HUES6 (cell line): ENCODE data around the gene DIS3L2.
"Not testable (repeated sequence)": the region's sequence is repeated elsewhere in the genome, so short reads cannot be mapped to it uniquely, and the experiment has no call there.

Experiments used
- H3K27ac ChIP-seq: 2 replicates; pipeline ENCODE4 v1.7.0; 2013; ENCODE audit warnings: low read depth, mild to moderate bottlenecking, low read length, inconsistent platforms
- H3K27me3 ChIP-seq: 2 replicates; pipeline ENCODE4 v1.6.1; 2013; ENCODE audit warnings: low read length; ENCODE audit not compliant: control insufficient read depth, insufficient read depth
- H3K36me3 ChIP-seq: 2 replicates; pipeline ENCODE4 v1.6.1; 2013; ENCODE audit warnings: low read length; ENCODE audit not compliant: control insufficient read depth, insufficient read depth
- H3K4me1 ChIP-seq: 2 replicates; pipeline ENCODE4 v1.6.1; 2013; ENCODE audit warnings: low read length; ENCODE audit not compliant: control insufficient read depth, insufficient read depth
- H3K4me3 ChIP-seq: 2 replicates; pipeline ENCODE4 v1.5.1; 2013; ENCODE audit warnings: low read depth, low read length
- H3K9ac ChIP-seq: one replicate; pipeline ENCODE4 v1.6.1; 2013; ENCODE audit warnings: mild to moderate bottlenecking, low read length
- H3K9me3 ChIP-seq: 2 replicates; pipeline ENCODE4 v1.6.1; 2013; ENCODE audit warnings: low read depth, low read length; ENCODE audit not compliant: control insufficient read depth, insufficient read depth

The DIS3L2 gene

DNA sequence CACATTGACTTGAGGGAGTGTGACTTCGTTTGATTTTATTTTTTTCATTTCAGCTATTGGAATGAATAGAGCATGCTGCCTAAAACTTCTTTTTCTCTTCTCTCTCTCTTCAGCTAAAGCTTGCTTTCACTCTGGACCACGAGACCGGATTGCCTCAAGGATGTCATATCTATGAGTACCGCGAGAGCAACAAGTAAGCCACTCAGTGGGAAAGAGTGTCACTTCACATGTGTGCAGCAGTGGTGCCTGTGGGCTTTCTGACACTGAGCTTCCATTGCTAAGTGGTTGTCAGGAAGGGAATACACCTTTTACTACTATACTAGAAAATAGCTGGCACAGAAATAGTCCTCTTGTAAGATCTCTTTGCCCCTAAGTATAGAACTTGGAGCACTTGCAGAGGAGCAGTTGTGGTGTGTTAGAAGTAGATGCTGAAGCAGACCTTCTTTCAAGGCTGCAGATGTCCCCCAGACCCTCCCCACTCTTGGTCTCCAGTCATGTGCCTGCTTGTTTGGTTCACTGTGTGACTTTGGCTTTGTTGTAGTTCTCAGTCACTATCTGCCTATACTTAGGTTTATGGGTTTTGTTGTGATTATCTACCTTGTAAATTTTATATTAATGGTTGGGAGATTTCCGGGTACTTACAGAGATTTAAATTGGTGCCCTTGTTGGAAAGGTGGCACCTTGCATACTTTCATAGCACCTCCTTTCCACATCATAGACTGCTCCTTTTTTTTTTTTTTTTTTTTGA lies 338.6 kb downstream of the DIS3L2 start:
- Histone ChIP-seq H3K36me3 (peaks cover 3% of the 10 kb centered on the region; the same call in 1 of the 2 replicates), H3K27me3 (no peaks in the 10 kb centered on the region), H3K9ac (no peak overlapping the region), H3K4me3 (no peak overlapping the region), H3K27ac (no peak overlapping the region), H3K9me3 (no peaks in the 10 kb centered on the region), H3K4me1 (no peaks in the 10 kb centered on the region)

DNA sequence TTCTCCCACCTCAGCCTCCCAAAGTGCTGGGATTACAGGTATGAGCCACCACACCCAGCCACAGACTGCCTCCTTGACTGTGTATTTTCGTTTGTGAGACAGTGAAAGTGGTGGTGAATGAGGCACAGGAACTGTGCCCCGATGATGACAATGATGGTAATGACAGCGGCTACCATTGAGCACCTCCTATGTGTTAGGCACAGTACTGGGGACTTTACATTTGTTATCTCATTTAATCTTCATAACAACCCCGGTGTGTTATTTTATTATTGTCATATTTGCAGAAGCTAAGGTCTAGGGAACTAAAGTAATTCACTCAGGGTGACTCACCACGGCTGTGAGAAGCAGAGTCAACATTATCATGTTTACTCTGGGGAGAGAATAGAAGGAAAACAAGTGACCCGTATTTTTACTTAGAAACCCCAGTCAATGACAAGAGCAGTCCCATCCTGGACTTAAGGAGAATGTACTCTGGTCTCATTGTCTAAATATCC lies 339.4 kb downstream of the DIS3L2 start:
- H3K9ac ChIP-seq, result no peak overlapping the region
- H3K27ac ChIP-seq, result no peak overlapping the region
- no peaks in the 10 kb centered on the region for H3K9me3 ChIP-seq
- H3K27me3 ChIP-seq, result no peaks in the 10 kb centered on the region
- H3K36me3 ChIP-seq, result peaks cover 3% of the 10 kb centered on the region; the same call in 1 of the 2 replicates
- H3K4me3 ChIP-seq, result no peak overlapping the region
- no peaks in the 10 kb centered on the region for H3K4me1 ChIP-seq

DNA sequence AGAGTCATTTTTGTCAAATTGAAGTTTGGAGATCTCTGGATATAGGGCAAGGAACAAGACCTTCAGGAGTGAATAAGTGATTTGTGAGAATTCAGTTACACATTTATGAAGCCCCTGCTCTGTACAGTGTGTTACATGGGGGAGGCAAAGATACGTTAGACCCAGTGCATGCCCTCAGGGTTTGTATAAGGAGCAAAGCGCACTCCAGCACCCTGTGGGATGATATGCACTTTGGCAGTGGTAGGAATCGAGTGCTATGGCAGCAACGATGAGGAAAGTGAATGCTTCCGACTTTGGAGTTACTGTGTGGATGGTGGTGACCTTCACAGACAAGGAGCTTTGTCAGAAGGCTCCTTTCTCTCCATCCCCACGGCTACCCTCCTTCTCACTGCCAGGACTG lies 342.7 kb downstream of the DIS3L2 start:
- H3K27me3 ChIP-seq, result no peaks in the 10 kb centered on the region
- no peak overlapping the region for H3K27ac ChIP-seq
- no peaks in the 10 kb centered on the region for H3K4me1 ChIP-seq
- H3K9ac ChIP-seq, result no peak overlapping the region
- H3K9me3 ChIP-seq, result no peaks in the 10 kb centered on the region
- no peak overlapping the region for H3K4me3 ChIP-seq
- peaks cover 3% of the 10 kb centered on the region; the same call in 1 of the 2 replicates for H3K36me3 ChIP-seq

DNA sequence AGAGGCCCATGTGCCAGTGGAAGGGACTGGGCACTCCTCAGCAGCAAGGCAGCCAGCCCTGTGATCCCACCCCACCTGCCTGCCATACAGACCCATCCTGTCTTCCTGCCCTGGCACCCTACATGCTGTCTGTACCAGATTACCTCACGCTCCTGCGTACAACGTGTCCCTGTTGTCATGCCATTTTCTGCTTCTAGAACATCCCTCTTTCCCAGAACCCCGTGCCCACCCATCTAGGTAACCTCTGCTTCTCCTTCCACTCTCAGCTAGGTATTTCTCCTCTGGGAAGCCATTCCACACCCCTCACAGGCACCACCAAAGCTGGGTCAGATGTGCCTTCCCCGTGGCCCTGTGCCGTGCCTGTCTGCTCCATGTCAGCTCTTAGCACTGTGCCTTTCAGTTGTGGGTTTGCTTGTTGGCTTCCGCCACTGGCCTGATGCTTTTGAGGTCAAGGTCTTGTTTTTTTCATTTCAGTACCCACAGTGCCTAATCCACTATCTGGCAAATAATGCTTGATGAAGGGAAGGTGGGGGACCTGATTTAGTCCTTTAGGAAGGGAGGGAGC lies 345.3 kb downstream of the DIS3L2 start:
- H3K27ac ChIP-seq, result no peak overlapping the region
- H3K4me1 ChIP-seq, result no peaks in the 10 kb centered on the region
- no peak overlapping the region for H3K4me3 ChIP-seq
- H3K9ac ChIP-seq, result no peak overlapping the region
- no peaks in the 10 kb centered on the region for H3K27me3 ChIP-seq
- no peaks in the 10 kb centered on the region for H3K36me3 ChIP-seq
- no peaks in the 10 kb centered on the region for H3K9me3 ChIP-seq

DNA sequence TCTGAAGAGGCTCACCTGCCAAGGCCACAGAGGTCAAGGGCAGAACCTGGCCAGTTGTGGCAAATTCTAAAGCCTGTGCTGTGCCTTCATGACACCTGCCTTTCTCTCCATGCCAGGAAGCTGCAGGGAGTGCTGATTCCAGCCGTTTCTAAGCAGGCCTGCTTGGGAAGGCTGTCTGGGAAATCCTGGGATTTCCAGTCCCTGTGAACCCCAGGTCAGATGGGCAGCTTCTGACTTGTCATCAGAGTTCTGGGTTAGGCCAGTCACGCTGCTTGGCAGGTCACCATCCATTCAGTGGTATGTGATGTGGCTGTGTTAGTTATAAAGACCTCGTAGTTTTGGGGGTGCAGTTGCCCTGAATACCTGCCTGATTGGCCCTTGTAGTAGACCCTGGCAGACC lies 346.3 kb downstream of the DIS3L2 start:
- Histone ChIP-seq H3K9me3 (peaks cover 6% of the 10 kb centered on the region; the same call in 1 of the 2 replicates), H3K27me3 (no peaks in the 10 kb centered on the region), H3K4me1 (no peaks in the 10 kb centered on the region), H3K9ac (no peak overlapping the region), H3K4me3 (no peak overlapping the region), H3K36me3 (no peaks in the 10 kb centered on the region), H3K27ac (no peak overlapping the region)

DNA sequence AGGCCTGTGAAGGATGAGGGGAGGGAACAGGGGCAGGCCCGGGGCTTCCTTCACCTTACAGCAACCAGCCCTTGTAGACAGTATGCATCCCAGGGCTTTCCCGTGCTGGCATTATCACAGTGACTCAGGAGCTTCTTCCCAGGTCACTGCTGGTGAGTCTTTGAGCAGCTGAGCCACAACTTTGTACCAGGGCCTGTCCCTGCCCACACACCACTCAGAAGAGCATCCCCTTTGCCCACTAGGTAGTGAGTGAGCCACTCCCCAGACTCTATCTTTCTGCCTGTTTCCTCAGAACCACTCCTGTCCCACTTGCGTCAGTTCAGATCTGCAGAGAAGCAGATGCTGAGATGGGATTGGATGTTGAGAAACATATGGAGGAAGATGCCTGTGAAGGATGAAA lies 347.5 kb downstream of the DIS3L2 start:
- H3K27me3 ChIP-seq, result no peaks in the 10 kb centered on the region
- H3K4me3 ChIP-seq, result no peak overlapping the region
- no peaks in the 10 kb centered on the region for H3K36me3 ChIP-seq
- no peaks in the 10 kb centered on the region for H3K4me1 ChIP-seq
- no peak overlapping the region for H3K27ac ChIP-seq
- H3K9ac ChIP-seq, result no peak overlapping the region
- H3K9me3 ChIP-seq, result peaks cover 16% of the 10 kb centered on the region

DNA sequence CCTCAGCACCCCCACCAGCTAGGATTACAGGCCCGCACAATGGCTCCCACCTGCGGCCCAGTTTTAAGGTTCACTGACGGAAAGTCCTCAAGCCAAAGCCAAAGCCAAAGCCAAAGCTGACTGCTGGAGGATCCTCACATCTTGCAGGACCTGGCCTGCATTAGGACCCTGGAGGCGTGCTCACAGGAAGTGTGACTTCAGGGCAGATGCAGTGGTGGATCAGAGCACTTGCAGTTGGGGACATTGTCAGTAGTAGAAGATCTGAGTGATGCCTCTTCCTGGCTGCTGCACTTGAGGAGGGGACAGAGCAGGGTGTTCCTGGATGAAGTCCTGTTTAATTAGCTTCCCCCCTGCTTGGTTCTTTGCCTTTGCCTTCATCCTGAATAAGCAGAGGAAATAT lies 348.1 kb downstream of the DIS3L2 start:
- H3K4me1 ChIP-seq, result no peaks in the 10 kb centered on the region
- H3K27ac ChIP-seq, result no peak overlapping the region
- no peak overlapping the region for H3K4me3 ChIP-seq
- no peaks in the 10 kb centered on the region for H3K36me3 ChIP-seq
- H3K9me3 ChIP-seq, result peaks cover 16% of the 10 kb centered on the region
- H3K27me3 ChIP-seq, result no peaks in the 10 kb centered on the region
- H3K9ac ChIP-seq, result no peak overlapping the region

DNA sequence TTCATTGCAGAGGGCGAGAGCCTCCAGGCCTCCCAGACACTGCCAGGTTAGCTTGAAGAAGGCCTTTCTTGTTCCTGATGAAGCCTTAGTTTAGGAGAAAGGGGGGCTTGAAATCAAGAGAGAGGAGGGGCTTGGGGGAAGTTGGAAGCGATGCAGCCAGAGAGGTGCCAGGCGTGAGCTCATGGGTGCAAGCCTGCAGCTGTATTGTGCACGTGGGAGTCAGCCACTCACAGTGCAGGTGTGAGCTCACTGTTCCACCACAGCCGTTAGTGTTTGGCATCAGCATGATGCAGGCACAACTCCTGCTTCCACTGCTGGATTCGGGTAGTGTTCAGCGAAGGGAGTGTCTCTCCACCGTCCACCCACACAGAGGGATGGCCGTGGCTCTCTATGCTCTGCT lies 348.6 kb downstream of the DIS3L2 start:
- Histone ChIP-seq H3K27me3 (no peaks in the 10 kb centered on the region), H3K4me3 (no peak overlapping the region), H3K36me3 (no peaks in the 10 kb centered on the region), H3K27ac (no peak overlapping the region), H3K9ac (no peak overlapping the region), H3K9me3 (peaks cover 16% of the 10 kb centered on the region), H3K4me1 (no peaks in the 10 kb centered on the region)

DNA sequence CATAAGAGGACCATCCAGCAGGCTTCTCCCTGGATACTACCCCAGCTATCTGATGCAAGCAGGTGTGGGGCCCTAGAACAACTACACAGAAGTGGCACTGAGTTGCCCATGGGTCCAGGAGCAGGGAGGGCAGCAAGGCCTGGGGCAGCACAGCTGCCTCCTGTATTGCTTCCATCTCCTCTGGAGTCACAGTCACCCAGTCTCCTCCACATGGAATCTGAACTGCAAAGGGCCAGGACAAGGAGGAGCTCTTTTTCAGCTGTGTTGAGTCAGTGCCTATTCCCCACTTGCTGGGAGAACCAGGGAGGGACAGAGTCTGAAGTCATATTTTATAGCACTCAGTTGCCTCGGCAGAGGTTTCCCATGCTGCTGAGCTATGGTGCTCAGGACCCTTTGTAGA lies 349.2 kb downstream of the DIS3L2 start:
- no peaks in the 10 kb centered on the region for H3K4me1 ChIP-seq
- no peaks in the 10 kb centered on the region for H3K36me3 ChIP-seq
- no peak overlapping the region for H3K4me3 ChIP-seq
- H3K9me3 ChIP-seq, result peaks cover 16% of the 10 kb centered on the region
- no peaks in the 10 kb centered on the region for H3K27me3 ChIP-seq
- H3K9ac ChIP-seq, result no peak overlapping the region
- no peak overlapping the region for H3K27ac ChIP-seq

DNA sequence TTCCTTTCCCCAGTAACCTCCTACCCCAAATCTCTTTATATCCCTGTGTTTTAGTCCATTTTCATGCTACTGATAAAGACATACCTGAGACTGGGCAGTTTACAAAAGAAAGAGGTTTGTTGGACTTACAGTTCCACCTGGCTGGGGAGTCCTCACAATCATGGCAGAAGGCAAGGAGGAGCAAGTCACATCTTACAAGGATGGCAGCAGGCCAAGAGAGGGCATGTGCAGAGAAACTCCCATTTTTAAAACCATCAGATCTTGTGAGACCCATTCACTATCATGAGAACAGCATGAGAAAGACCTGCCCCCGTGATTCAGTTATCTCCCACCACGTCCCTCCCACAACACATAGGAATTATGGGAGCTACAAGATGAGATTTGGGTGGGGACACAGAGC lies 352.1 kb downstream of the DIS3L2 start:
- H3K27ac ChIP-seq, H3K9ac ChIP-seq, H3K4me1 ChIP-seq, H3K36me3 ChIP-seq, H3K4me3 ChIP-seq, H3K27me3 ChIP-seq: not testable (repeated sequence)
- peaks cover 16% of the 10 kb centered on the region for H3K9me3 ChIP-seq

DNA sequence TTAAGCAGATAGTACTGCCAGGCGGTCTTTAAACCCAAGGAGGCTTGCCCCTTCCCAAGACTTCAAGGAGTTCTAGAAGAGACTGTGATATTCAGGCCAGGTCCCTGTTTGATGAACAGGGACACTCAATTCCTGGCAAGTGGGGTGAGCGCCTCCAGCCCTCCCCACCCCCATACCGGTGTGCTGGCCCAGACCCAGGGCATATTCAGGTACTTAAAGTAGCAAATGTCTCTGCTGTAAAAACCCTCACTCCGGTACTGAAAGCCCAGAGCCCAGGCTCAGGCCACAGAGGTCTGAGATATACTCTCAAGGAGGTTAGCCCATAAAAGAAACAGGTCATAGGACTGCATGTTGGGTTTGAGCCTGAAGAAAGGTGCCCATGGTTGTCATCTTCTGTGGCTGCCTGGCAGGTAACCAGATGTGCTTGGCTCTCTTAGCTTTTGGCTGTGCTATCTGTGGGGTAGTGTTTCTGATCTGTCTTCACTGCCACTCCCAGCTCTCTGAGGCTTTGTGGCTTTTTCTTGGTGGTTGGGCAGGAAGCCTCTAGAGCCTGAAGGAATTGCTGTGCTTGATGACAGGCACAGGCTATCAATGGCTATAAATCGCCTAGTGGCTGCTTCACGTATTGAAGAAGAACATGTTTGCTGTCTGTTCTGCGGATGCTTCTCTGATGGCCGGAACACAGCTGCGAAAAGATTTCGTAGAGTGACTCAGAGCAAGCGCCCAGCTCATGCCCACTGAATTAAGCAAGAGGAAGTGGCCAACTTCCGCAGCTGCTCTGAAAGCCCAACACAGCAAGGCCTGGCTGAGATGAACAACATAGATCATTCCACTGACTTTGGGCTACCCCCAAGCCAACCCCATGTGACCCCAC lies 353.8 kb downstream of the DIS3L2 start:
- no peak overlapping the region for H3K4me3 ChIP-seq
- no peaks in the 10 kb centered on the region for H3K4me1 ChIP-seq
- H3K27me3 ChIP-seq, result no peaks in the 10 kb centered on the region
- H3K9me3 ChIP-seq, result peaks cover 16% of the 10 kb centered on the region
- no peaks in the 10 kb centered on the region for H3K36me3 ChIP-seq
- H3K27ac ChIP-seq, result no peak overlapping the region
- no peak overlapping the region for H3K9ac ChIP-seq
